Measurements from ENCODE around the gene ID3.
A peak's percentile ranks its signal among the peaks of the same experiment; 100 is the strongest.
"Not testable (repeated sequence)": the region's sequence is repeated elsewhere in the genome, so short reads cannot be mapped to it uniquely, and the experiment has no call there.

The ID3 gene

DNA sequence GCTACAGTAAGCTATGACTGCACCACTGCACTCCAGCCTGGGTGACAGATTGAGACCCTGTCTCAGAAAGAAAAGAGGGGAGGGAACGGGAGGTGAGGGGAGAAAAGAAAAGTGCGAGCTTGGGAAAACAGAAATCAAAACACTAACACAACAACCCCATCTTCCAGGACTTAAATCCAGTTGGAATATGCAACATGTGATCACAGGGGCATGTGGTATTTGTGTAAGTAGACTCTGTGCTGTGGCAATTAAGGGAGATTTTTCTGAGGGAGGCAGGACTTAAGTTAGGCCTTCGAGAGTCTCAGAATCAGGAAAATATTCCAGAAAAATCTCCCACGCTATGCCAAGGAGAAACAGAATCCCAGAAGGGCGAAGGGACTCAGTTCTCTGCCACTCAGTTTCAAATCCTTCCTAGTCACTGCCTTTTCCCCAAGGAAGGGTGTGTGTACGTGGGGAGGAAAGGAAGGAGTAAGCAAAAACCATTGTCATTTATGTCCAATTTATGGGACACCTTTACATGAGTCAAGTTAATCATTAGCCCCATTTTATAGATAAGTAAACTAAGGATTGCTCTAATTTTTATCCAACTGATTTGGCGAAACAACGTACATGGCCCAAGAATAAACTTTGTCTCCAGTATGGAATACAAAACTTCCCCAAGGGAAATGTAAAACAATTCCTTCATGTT is 12.3 kb downstream of the ID3 start:
- DNase-seq = no peak

GRCh38 chr1:23545851-23546250 is 13.4 kb downstream of the ID3 start:
- DNase-seq = no peak

DNA sequence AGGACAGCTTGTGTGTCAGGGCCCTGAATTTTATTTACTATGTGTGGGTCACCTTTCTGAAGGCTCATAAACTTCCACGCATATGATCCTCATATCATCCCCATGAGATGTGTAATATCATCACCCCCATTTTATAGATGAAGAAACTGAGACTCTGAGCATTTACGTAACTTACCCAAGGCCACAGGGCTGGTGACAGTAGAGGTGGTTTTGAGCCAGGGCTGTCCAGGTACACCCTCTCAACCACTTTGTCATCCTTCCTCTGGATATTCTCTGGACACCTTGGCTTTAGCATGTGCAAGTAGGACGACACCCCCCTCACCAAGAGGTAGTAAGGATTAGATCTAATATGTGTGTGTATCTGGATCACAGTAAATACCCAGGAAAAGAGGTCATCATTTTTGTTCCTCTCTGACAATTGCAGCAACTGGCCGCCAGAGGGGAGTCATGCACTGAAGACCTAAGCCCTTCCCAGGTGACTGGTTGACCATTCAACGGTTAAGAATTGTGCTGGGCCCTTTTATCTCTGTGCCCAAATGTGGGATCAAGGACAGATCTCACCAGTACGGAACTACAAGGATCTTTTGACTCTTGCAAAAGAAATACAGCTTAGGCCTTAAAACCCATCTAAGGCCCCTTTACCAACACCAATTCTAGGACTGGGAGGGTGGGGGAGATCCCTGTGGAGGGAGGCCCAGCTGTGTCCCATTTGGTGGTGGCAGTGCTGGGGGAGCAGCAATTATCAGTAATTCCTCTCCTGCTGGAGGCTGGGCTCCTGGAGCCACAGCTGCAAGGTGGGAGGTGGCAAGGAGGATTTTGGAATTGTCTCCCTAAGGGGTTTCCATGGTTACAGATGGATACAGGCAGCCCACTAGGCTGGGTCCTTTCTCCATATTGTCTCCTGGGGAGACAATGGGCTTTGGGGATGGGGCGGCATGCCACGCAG is 14.6 kb downstream of the ID3 start:
- peak; percentile 57 for DNase-seq

- no peak for DNase-seq
Observed at GRCh38 chr1:23543707-23544443, 15.4 kb downstream of the ID3 start.

GRCh38 chr1:23542940-23543339 is 16.4 kb downstream of the ID3 start:
- not testable (repeated sequence) for DNase-seq

DNA sequence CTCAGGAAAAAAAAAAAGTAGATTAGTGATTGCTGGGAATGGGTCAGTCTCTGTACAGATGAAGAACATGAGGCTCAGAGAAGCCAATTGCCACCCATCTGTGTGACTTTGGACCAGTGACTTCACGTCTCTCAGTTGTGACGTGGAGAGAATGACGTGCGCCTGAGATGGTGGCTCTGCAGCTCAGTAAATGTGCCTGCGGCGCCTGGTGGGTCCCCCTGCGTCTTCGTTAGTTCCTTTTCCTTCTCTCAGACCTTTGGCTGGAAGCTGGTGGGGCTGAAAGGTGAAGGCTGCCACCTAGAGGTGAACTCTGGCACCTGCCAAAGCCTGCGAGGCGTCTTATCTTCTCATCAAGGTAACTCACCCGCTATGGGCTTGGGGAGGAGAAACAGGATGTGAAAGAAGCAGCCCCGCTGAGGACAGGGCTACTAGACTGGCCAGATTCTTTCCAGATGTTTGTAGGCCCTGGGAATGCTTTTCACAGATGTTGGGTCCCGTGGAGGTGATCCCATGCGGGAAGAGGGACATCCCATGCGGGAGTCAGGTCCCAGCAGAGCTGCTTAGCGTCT is 19.5 kb downstream of the ID3 start:
- peak; percentile 93 for DNase-seq

DNA sequence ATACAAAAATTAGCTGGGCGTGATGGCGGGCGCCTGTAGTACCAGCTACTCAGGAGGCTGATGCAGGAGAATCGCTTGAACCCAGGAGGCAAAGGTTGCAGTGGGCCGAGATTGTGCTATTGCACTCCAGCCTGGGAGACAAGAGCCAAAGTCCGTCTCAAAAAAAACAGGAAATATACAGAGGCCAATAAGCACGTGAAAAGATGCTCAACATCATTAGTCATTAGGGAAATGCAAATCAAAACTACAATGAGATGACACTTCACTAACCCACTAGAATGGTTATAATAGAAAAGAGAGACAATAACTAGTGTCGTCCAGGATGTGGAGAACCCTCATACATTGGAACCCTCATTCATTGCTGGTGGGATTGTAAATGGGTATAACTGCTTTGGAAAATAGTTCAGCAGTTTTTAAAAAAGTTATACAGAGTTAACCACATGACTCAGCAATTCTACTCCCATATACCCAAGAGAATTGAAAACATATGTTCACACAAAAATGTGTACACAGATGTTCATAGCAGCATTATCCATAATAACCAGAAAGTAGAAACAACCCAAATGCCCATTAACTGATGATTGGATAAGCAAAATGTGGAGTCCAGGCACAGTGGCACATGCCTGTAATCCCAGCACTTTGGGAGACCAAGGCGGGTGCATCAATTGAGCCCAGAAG is 21.9 kb downstream of the ID3 start:
- DNase-seq = no peak

GRCh38 chr1:23533246-23534023 is 25.9 kb downstream of the ID3 start:
- peak; percentile 93 for DNase-seq

DNA sequence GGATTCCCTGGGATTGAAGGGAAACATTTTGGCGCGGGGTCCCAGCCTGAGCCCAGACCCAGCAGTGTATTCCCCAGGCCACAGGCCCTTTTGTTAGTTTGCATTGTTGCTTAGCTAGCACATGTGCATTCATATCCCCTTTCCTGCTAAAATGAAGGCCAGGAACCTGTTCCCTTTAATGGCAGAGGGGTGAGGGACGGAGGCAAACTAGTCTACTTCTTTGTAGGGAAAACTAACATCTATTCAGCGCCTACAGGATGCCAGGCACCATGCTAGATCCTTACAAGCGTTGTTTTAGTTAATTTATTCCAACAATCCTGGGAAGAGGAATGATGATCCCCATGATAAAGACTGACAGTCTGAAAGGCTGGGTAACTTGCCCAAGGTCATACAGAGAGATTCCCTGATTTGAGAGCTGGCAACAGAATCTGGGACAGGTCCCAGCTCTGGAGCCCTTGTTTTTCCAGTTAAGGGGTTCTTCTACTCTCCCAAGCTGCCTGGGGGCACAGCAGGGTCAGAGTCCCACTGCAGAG is 27.7 kb downstream of the ID3 start:
- no peak for DNase-seq

- DNase-seq = peak; percentile 85
Observed at GRCh38 chr1:23530747-23531561, 28.3 kb downstream of the ID3 start, which contains the start of gene E2F2. TSS of gene E2F2 (minus strand) at chr1:23531233. CDS start at chr1:23530793, 440 bp downstream.

- no peak for DNase-seq
Observed at GRCh38 chr1:23530087-23530746, 29.1 kb downstream of the ID3 start.

DNA sequence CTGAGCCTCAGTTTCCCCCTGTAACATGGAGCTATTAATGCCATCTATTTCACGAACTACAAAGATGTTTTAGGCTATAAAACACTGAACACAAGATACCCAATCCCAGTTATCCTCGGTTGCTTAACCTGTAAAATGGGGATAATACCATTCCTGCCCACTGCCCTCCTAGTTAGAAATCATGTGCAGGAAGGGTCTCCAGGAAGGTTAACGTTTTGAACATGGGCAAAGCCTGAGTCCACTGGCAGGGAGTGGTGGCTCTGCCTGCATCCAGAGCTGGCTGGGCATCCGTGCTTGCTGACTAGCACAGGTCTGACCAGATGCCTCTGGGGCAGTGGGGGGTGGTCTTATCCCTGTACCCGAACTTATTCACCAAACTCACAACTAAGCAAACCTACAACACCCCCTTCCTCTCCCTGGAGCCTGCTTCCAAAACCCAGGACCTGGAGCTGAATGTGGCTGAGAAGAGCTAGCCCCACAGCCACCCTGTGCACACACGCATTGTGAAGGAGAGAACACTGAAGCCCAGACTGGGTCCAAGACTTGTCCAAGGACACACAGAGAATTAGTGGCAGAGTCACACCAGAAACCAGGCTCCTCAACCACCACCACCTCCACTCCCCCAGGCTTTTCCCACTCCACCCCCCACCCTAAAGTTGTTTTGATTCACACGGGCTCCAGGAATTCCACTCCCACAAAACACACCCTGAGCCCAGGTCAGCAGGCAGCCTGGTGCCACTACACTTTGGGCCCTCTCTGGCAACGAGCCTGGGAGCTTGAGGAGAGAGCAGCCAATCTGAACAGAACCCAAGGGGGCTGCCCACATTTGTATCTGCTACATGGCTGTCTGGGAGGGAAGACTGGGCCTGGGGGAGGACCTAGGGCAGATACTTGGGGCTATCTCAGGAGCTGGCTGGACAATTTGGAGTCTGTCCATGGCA is 29.9 kb downstream of the ID3 start:
- DNase-seq = no peak

DNA sequence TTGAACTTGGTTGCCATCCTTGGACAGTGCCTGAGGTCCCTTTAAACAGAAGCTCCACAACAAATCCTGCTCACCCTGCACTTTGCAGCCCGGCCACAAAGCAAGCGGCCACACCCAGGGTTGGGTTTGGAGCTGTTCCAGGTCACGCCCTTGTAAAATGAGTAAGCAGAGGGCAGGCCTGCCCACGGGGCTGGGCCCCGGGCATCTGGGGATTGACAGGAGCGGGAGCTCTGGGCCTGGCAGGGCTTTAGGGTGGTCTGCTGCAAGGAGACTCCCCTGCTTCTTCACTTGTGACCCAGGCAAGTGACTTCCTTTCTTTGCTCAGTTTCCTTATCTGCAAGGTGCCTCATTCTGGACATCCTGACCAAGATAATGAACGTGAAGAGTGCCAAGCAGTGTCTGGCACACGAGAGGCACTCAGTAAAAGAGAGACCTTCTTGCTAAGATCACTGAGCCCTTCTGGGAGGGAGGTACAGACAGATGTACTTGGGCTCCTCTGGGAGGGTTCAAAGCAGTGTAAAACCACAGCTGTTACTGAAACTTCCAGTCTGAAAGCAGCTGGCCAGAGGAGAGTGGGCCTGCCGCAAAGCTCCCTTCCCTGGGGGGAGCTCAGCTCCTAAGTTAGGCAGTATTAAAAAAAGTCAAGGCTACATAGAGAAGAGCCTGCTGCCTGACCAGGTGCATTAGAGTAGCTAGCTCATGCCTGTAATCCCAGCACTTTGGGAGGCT is 30.9 kb downstream of the ID3 start:
- DNase-seq = peak; percentile 92

DNA sequence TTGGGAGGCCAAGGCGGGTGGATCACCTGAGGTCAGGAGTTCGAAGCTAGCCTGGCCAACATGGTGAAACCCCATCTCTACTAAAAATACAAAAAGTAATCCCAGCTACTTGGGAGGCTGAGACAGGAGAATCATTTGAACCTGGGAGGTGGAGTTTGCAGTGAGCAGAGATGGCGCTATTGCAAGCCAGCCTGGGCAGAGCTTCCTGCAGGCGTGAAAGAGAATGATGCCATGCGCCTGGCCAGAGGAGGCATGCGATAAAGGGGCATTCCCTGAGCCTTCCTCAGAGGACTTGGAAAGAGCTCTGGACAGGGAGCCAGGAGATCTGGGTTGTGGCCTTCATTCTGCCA is 31.4 kb downstream of the ID3 start:
- DNase-seq = no peak

GRCh38 chr1:23527366-23527765 is 31.9 kb downstream of the ID3 start:
- DNase-seq = no peak

DNA sequence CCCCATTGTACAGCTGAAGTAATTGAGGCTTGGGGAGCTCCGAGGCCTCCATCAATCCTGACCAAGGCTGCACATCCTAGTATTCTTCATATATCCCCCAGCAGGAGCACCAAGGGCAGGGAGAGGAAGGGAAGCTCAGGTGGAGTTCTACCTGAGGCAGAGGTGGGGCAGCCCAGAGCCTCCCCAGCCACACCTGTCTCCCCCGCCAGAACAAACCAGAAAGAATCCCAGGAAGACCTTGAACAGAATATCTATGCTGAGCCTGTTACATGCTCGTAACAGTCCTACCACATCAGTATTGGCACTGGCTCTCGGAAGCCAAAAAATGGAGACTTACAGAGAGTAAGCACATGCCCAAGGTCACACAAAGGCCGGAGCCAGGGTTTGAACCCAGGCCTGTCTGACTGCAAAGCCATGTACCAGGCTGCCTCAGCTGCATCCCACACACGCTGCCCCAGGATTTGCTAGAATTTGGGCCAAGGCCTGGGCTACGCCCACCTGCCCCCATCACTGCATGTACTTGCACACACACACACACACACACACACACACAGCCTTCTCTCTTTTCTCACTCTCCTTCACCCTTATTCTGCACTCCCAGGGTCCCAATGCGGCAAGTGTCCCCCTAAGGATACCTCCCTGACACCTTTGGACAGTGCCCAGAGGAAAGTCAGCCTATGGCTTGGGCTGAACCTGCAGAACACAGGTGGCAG is 32.8 kb downstream of the ID3 start:
- no peak for DNase-seq

DNA sequence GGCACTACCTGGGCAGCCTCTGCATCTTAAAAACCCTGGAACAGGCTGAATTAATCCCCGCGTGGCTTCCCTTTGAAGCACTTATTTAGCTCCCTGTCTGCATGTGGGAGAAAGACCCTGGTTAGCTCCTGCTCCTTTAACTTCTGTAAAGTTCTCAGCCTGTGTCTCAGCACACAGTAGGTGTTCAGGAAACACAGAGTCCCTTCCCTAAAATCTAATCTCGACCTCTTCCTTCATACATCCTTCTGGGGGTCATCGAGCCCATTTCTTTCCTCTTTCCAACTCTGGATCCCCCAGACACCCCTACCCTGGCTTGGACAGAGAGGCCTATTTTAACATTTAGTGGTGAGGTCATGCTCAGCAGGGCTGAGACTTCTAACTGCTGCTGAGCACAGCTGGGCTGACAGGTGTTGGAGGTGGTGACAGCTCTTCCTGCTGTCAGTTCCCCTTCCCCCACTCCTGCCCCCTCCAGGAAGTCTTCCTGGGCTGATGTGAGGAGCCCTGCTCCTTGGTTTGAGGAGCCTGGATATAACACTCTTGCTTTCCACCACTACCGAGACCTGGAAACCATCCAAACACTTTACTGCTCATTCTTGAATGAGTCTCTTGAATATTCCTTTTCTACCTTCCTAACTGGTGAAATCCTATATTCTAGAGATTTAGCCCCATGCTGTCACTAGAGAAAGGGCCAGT is 33.6 kb downstream of the ID3 start:
- DNase-seq = peak; percentile 21
